GM19351 (cell line): ENCODE data around the gene PLPPR3.

ENCODE experiments used
- ATAC-seq: cut with Tn5 transposase; IDR thresholded peaks from one replicate; pipeline ENCODE4 v1.9.1; 2021; ENCODE audit warnings: mild to moderate bottlenecking, moderate library complexity; ENCODE audit not compliant: unreplicated experiment

The PLPPR3 gene

GRCh38 chr19:797528-798414 lies 24.0 kb downstream of the PLPPR3 start:
- peak; percentile 43 for ATAC-seq

GRCh38 chr19:796692-797527 lies 24.8 kb downstream of the PLPPR3 start, which contains the start of gene PTBP1:
TSS of gene PTBP1 (plus strand) at chr19:797452. CDS start at chr19:797498, 46 bp downstream.
- peak; percentile 75 for ATAC-seq

- ATAC-seq, result no peak
These were observed 25.8 kb downstream of the PLPPR3 start for GRCh38 chr19:795691-796581.

GRCh38 chr19:795073-795611 lies 26.6 kb downstream of the PLPPR3 start:
- ATAC-seq, result no peak

GRCh38 chr19:793806-794205 lies 27.9 kb downstream of the PLPPR3 start:
- no peak for ATAC-seq

- no peak for ATAC-seq
These were observed 29.4 kb downstream of the PLPPR3 start for GRCh38 chr19:792306-792885.

- ATAC-seq, result no peak
These were observed 30.0 kb downstream of the PLPPR3 start for GRCh38 chr19:791567-792305.

GRCh38 chr19:791007-791566 lies 30.7 kb downstream of the PLPPR3 start:
- ATAC-seq, result no peak

- ATAC-seq, result no peak
These were observed 32.1 kb downstream of the PLPPR3 start for GRCh38 chr19:789701-790060.

- ATAC-seq, result no peak
These were observed 32.6 kb downstream of the PLPPR3 start for GRCh38 chr19:788983-789700.

- no peak for ATAC-seq
These were observed 33.1 kb downstream of the PLPPR3 start for GRCh38 chr19:788686-788982.

GRCh38 chr19:787536-787935 lies 34.2 kb downstream of the PLPPR3 start:
- ATAC-seq, result no peak

- ATAC-seq, result no peak
These were observed 37.2 kb downstream of the PLPPR3 start for GRCh38 chr19:784541-784940.

GRCh38 chr19:782878-783668 lies 38.7 kb downstream of the PLPPR3 start:
- ATAC-seq, result no peak

GRCh38 chr19:782185-782877 lies 39.4 kb downstream of the PLPPR3 start:
- ATAC-seq, result no peak

- ATAC-seq, result no peak
These were observed 40.0 kb downstream of the PLPPR3 start for GRCh38 chr19:781800-782184.

- ATAC-seq, result no peak
These were observed 40.8 kb downstream of the PLPPR3 start for GRCh38 chr19:780935-781334.
